ENCODE data around the gene SFRP2. TPM values are rescaled to one million over a fixed set of nuclear protein-coding genes. Genes with fewer than 3 reads are reported as not detected.

Gene SFRP2
- total RNA-seq, 1 donor from 2014 or later: 86.1 TPM

GRCh38 chr4:153794006-153794405 is 5.1 kb upstream of the SFRP2 start:
- H2AFZ ChIP-seq (replicated peaks): no peak overlapping the region
- peaks cover 58% of the 10 kb centered on the region for H3K36me3 Mint-ChIP-seq
- peaks cover 32% of the 10 kb centered on the region for H3F3A ChIP-seq (ENCODE audit: low read depth)
- peaks cover 7% of the 10 kb centered on the region for H3K27me3 ChIP-seq
- H3K4me1 Mint-ChIP-seq: peaks cover 58% of the 10 kb centered on the region
- no peaks in the 10 kb centered on the region for H4K20me1 ChIP-seq (ENCODE audit: low read depth)
- no peak for TF ChIP-seq EZH2 (IDR thresholded peaks at IDR 0.05)
- TF ChIP-seq CTCF (IDR thresholded peaks at IDR 0.05): no peak
- no peak for TF ChIP-seq EZH2phosphoT487 (IDR thresholded peaks at IDR 0.05)
- H3K27ac Mint-ChIP-seq: no peak overlapping the region
- H3K36me3 ChIP-seq: no peaks in the 10 kb centered on the region
- H3K4me3 ChIP-seq: no peak overlapping the region
- H3K79me2 ChIP-seq (ENCODE audit: low read depth): peaks cover 41% of the 10 kb centered on the region
- H3K4me3 Mint-ChIP-seq: peak overlapping the region; percentile 4
- H3K27me3 Mint-ChIP-seq (ENCODE audit: insufficient read depth, low read depth): peaks cover 5% of the 10 kb centered on the region
- H3K9me3 Mint-ChIP-seq: peaks cover 44% of the 10 kb centered on the region
- peaks cover 44% of the 10 kb centered on the region for H3K4me1 ChIP-seq
- H3K9ac ChIP-seq: no peak overlapping the region
- H3K4me2 ChIP-seq: peak overlapping the region; percentile 36
- no peaks in the 10 kb centered on the region for H3K9me3 ChIP-seq (ENCODE audit: low read depth)
- no peak overlapping the region for H3K27ac ChIP-seq
- DNase-seq (ENCODE audit: low spot score): no peak

- H3K27ac Mint-ChIP-seq: no peak overlapping the region
- peak overlapping the region; percentile 65 for H3K4me3 Mint-ChIP-seq
- Histone ChIP-seq H3K9me3 (ENCODE audit: low read depth) (no peaks in the 10 kb centered on the region), H3K27ac (no peak overlapping the region), H3K27me3 (peaks cover 7% of the 10 kb centered on the region), H2AFZ (replicated peaks) (peak overlapping the region; percentile 57), H3K79me2 (ENCODE audit: low read depth) (peaks cover 53% of the 10 kb centered on the region), H3K9ac (no peak overlapping the region), H3F3A (ENCODE audit: low read depth) (peaks cover 39% of the 10 kb centered on the region), H3K36me3 (no peaks in the 10 kb centered on the region), H4K20me1 (ENCODE audit: low read depth) (peaks cover 11% of the 10 kb centered on the region), H3K4me2 (peak overlapping the region; percentile 90), H3K4me3 (peak overlapping the region; percentile 98), H3K4me1 (peaks cover 35% of the 10 kb centered on the region)
- peaks cover 49% of the 10 kb centered on the region for H3K4me1 Mint-ChIP-seq
- H3K27me3 Mint-ChIP-seq (ENCODE audit: insufficient read depth, low read depth): peaks cover 9% of the 10 kb centered on the region
- DNase-seq (ENCODE audit: low spot score): peak; percentile 71
- TF ChIP-seq EZH2 (IDR thresholded peaks at IDR 0.05): peak; percentile 22
- no peak for TF ChIP-seq EZH2phosphoT487 (IDR thresholded peaks at IDR 0.05)
- peak; percentile 44 for TF ChIP-seq CTCF (IDR thresholded peaks at IDR 0.05)
- peaks cover 56% of the 10 kb centered on the region for H3K36me3 Mint-ChIP-seq
- peaks cover 44% of the 10 kb centered on the region for H3K9me3 Mint-ChIP-seq
These were observed 3.9 kb upstream of the SFRP2 start for GRCh38 chr4:153792618-153793247.

- Histone ChIP-seq H3F3A (ENCODE audit: low read depth) (peaks cover 46% of the 10 kb centered on the region), H2AFZ (replicated peaks) (peak overlapping the region; percentile 57), H3K4me3 (peak overlapping the region; percentile 98), H4K20me1 (ENCODE audit: low read depth) (peaks cover 19% of the 10 kb centered on the region), H3K9ac (no peak overlapping the region), H3K36me3 (peaks cover 2% of the 10 kb centered on the region), H3K4me1 (peaks cover 35% of the 10 kb centered on the region), H3K79me2 (ENCODE audit: low read depth) (peaks cover 61% of the 10 kb centered on the region), H3K9me3 (ENCODE audit: low read depth) (no peaks in the 10 kb centered on the region), H3K4me2 (peak overlapping the region; percentile 90), H3K27ac (no peak overlapping the region), H3K27me3 (peaks cover 7% of the 10 kb centered on the region)
- Mint-ChIP-seq H3K36me3 (peaks cover 58% of the 10 kb centered on the region), H3K4me1 (peaks cover 44% of the 10 kb centered on the region), H3K27me3 (ENCODE audit: insufficient read depth, low read depth) (peaks cover 9% of the 10 kb centered on the region), H3K4me3 (peak overlapping the region; percentile 81), H3K9me3 (peaks cover 40% of the 10 kb centered on the region), H3K27ac (peak overlapping the region; percentile 98)
- peak; percentile 90 for DNase-seq (ENCODE audit: low spot score)
- TF ChIP-seq EZH2phosphoT487 (IDR thresholded peaks at IDR 0.05) (no peak), CTCF (IDR thresholded peaks at IDR 0.05) (peak; percentile 67), EZH2 (IDR thresholded peaks at IDR 0.05) (peak; percentile 50)
These were observed 3.1 kb upstream of the SFRP2 start for GRCh38 chr4:153791746-153792617.
